ENCODE results near the gene TAS2R41.

The TAS2R41 gene

DNA sequence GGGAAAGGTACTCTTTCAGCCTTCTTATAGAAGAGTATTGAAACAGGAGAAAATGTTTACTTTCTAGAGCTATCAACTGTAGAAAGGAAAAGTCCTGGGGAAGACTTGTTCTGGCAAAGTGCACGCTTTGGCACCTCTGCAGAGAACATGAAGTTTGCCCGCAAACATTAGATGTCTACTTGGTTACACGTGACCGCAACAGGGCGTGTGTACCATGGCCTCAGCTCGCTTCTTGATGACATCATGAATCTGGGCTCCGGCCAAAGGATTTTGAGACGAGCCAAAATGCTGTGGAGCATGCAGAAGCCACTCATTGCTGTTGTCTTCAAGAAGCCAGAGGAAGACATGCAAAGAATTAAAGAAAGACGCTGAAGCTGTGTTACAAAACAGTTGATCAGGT lies 43.0 kb upstream of the TAS2R41 start:
- Histone ChIP-seq H3K27ac (ENCODE audit: low read depth, low read length) (no peak overlapping the region), H3K4me2 (ENCODE audit: low read length) (no peak overlapping the region), H4K91ac (ENCODE audit: low read depth, low read length) (no peak overlapping the region), H3K9me3 (ENCODE audit: insufficient read depth, low read depth, low read length) (no peaks in the 10 kb centered on the region), H3K14ac (ENCODE audit: low read length) (no peak overlapping the region), H3K23ac (ENCODE audit: low read length) (no peak overlapping the region), H2BK12ac (ENCODE audit: low read length) (no peak overlapping the region), H3K4ac (ENCODE audit: low read depth, low read length) (no peak overlapping the region), H4K8ac (ENCODE audit: low read depth, low read length) (no peak overlapping the region), H3K18ac (ENCODE audit: low read length) (no peak overlapping the region), H2BK120ac (ENCODE audit: insufficient read depth, low read length, poor library complexity) (no peak overlapping the region), H3K27me3 (ENCODE audit: insufficient read depth, low read length) (no peaks in the 10 kb centered on the region), H3K9ac (ENCODE audit: low read length) (no peak overlapping the region), H3K36me3 (ENCODE audit: control insufficient read depth in 1 of 2, insufficient read depth in 2 of 2, low read length in 2 of 2) (no peaks in the 10 kb centered on the region), H2AK5ac (ENCODE audit: low read length) (no peak overlapping the region), H3K4me3 (ENCODE audit: low read depth, low read length) (no peak overlapping the region), H3K79me2 (ENCODE audit: control insufficient read depth, insufficient read depth, low read length, poor library complexity) (no peaks in the 10 kb centered on the region), H3K79me1 (ENCODE audit: low read length) (no peaks in the 10 kb centered on the region), H2AFZ (ENCODE audit: insufficient read depth, low read length, poor library complexity) (no peak overlapping the region), H3K4me1 (ENCODE audit: control insufficient read depth in 1 of 2, insufficient read depth in 2 of 2, low read length in 2 of 2) (no peaks in the 10 kb centered on the region), H4K12ac (ENCODE audit: low read depth, low read length) (no peak overlapping the region), H2BK5ac (ENCODE audit: low read depth, low read length, poor library complexity) (no peak overlapping the region)
- DNase-seq: no peak
- no CpG with 5 or more reads among the region's 9 CpGs for WGBS (ENCODE audit: extremely low coverage, insufficient coverage, insufficient read length)

DNA sequence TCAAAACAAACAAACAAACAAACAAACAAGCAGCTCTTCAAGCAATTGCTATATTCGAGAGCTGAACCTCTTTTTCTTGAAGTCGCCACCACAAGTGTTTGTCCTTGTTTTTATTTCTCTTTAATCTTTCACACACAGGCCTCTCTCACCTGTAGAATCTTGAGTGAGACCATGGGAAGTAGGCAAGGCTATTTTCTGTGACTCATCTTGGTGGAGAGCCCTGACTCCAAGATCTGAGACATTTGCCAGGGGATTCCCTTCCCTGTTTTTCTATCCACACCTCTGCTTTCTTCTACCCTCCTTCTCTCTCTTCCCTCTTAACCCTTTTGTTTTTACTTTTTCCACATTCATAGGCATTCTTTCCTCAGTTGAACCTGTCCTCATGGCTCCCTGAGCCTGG lies 42.4 kb upstream of the TAS2R41 start:
- no peaks in the 10 kb centered on the region for H3K4me1 ChIP-seq (ENCODE audit: control insufficient read depth in 1 of 2, insufficient read depth in 2 of 2, low read length in 2 of 2)

DNA sequence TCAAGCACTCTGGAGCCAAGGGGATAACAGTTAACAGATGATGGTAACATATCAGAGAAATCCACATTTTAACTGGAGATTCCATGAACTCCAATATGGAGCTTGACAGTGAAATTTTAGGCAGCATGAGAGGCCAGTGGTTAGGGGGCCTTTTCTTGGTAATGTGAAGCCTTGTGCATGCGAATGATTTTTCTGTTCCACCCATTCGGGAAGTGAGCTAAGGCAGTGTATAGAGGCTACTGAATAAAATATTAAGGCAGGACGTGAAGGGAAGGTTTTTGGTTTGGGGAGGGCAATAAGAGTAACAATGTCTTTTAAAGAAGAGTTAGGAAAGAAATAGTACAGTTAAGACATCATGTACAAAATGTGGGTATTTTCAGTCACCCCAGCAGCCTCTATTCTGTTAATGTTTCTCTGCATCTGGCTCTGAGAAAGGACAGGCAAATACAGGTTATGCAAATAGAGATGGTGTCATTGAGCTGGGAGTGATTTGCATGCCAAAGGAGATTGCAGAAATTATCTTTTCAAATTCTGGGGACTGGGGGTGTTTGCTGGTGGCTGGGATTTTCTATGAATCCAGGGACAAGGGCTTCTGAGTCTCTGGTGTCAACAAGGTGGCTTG lies 41.2 kb upstream of the TAS2R41 start:
- no peak overlapping the region for H3K4ac ChIP-seq (ENCODE audit: low read depth, low read length)
- no peak overlapping the region for H2BK120ac ChIP-seq (ENCODE audit: insufficient read depth, low read length, poor library complexity)
- H3K79me1 ChIP-seq (ENCODE audit: low read length): no peaks in the 10 kb centered on the region
- no CpG with 5 or more reads among the region's 3 CpGs for whole genome bisulfite sequencing (ENCODE audit: extremely low coverage, insufficient coverage, insufficient read length)
- no peak overlapping the region for H3K4me3 ChIP-seq (ENCODE audit: low read depth, low read length)
- no peaks in the 10 kb centered on the region for H3K36me3 ChIP-seq (ENCODE audit: control insufficient read depth in 1 of 2, insufficient read depth in 2 of 2, low read length in 2 of 2)
- no peaks in the 10 kb centered on the region for H3K79me2 ChIP-seq (ENCODE audit: control insufficient read depth, insufficient read depth, low read length, poor library complexity)
- no peak for DNase-seq
- H2AFZ ChIP-seq (ENCODE audit: insufficient read depth, low read length, poor library complexity): no peak overlapping the region
- H3K4me2 ChIP-seq (ENCODE audit: low read length): no peak overlapping the region
- no peak overlapping the region for H3K27ac ChIP-seq (ENCODE audit: low read depth, low read length)
- H4K91ac ChIP-seq (ENCODE audit: low read depth, low read length): no peak overlapping the region
- no peaks in the 10 kb centered on the region for H3K27me3 ChIP-seq (ENCODE audit: insufficient read depth, low read length)
- no peak overlapping the region for H3K23ac ChIP-seq (ENCODE audit: low read length)
- H3K4me1 ChIP-seq (ENCODE audit: control insufficient read depth in 1 of 2, insufficient read depth in 2 of 2, low read length in 2 of 2): no peaks in the 10 kb centered on the region
- H3K18ac ChIP-seq (ENCODE audit: low read length): no peak overlapping the region
- H2BK12ac ChIP-seq (ENCODE audit: low read length): no peak overlapping the region
- H2BK5ac ChIP-seq (ENCODE audit: low read depth, low read length, poor library complexity): no peak overlapping the region
- H3K14ac ChIP-seq (ENCODE audit: low read length): no peak overlapping the region
- no peak overlapping the region for H2AK5ac ChIP-seq (ENCODE audit: low read length)
- H3K9ac ChIP-seq (ENCODE audit: low read length): no peak overlapping the region
- H4K12ac ChIP-seq (ENCODE audit: low read depth, low read length): no peak overlapping the region
- H4K8ac ChIP-seq (ENCODE audit: low read depth, low read length): no peak overlapping the region
- H3K9me3 ChIP-seq (ENCODE audit: insufficient read depth, low read depth, low read length): no peaks in the 10 kb centered on the region

More for the DNA sequence above, 42.4 kb upstream of the TAS2R41 start:
- Histone ChIP-seq H3K36me3 (ENCODE audit: control insufficient read depth in 1 of 2, insufficient read depth in 2 of 2, low read length in 2 of 2) (no peaks in the 10 kb centered on the region), H2AFZ (ENCODE audit: insufficient read depth, low read length, poor library complexity) (no peak overlapping the region), H3K27ac (ENCODE audit: low read depth, low read length) (no peak overlapping the region), H4K91ac (ENCODE audit: low read depth, low read length) (no peak overlapping the region), H3K14ac (ENCODE audit: low read length) (no peak overlapping the region), H3K27me3 (ENCODE audit: insufficient read depth, low read length) (no peaks in the 10 kb centered on the region), H2BK12ac (ENCODE audit: low read length) (no peak overlapping the region), H2BK120ac (ENCODE audit: insufficient read depth, low read length, poor library complexity) (no peak overlapping the region), H3K4me2 (ENCODE audit: low read length) (no peak overlapping the region), H2BK5ac (ENCODE audit: low read depth, low read length, poor library complexity) (no peak overlapping the region), H4K8ac (ENCODE audit: low read depth, low read length) (no peak overlapping the region), H3K9me3 (ENCODE audit: insufficient read depth, low read depth, low read length) (no peaks in the 10 kb centered on the region), H3K4ac (ENCODE audit: low read depth, low read length) (no peak overlapping the region), H3K23ac (ENCODE audit: low read length) (no peak overlapping the region), H3K18ac (ENCODE audit: low read length) (no peak overlapping the region), H4K12ac (ENCODE audit: low read depth, low read length) (no peak overlapping the region), H2AK5ac (ENCODE audit: low read length) (no peak overlapping the region), H3K79me1 (ENCODE audit: low read length) (no peaks in the 10 kb centered on the region), H3K4me3 (ENCODE audit: low read depth, low read length) (no peak overlapping the region), H3K9ac (ENCODE audit: low read length) (no peak overlapping the region), H3K79me2 (ENCODE audit: control insufficient read depth, insufficient read depth, low read length, poor library complexity) (no peaks in the 10 kb centered on the region)
- no CpG with 5 or more reads among the region's 2 CpGs for WGBS (ENCODE audit: extremely low coverage, insufficient coverage, insufficient read length)
- DNase-seq: no peak

DNA sequence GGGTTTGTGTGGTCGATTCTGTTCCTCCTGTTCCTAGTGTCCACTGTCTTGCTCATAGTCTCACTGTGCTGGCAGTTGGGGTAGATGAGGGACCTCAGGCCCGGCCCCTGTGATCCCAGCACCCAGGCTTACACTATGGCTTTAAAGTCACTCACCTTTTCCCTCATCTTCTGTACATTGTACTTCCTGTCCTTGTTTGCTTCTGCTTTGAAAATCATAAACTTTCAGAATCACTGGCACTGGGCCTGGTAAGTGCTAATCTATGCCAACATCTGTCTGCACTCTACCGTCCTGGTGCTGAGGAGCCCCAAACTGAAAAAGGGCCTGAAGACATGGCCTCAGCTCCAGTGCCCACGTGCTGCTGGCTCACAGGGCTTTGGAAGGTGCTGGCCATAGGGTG lies 40.1 kb upstream of the TAS2R41 start:
- Histone ChIP-seq H3K79me1 (ENCODE audit: low read length) (no peaks in the 10 kb centered on the region), H3K4me1 (ENCODE audit: control insufficient read depth in 1 of 2, insufficient read depth in 2 of 2, low read length in 2 of 2) (no peaks in the 10 kb centered on the region), H3K4ac (ENCODE audit: low read depth, low read length) (no peak overlapping the region), H3K14ac (ENCODE audit: low read length) (no peak overlapping the region), H3K9me3 (ENCODE audit: insufficient read depth, low read depth, low read length) (no peaks in the 10 kb centered on the region), H2BK120ac (ENCODE audit: insufficient read depth, low read length, poor library complexity) (no peak overlapping the region), H3K23ac (ENCODE audit: low read length) (no peak overlapping the region), H3K36me3 (ENCODE audit: control insufficient read depth in 1 of 2, insufficient read depth in 2 of 2, low read length in 2 of 2) (no peaks in the 10 kb centered on the region), H4K91ac (ENCODE audit: low read depth, low read length) (no peak overlapping the region), H4K12ac (ENCODE audit: low read depth, low read length) (no peak overlapping the region), H3K79me2 (ENCODE audit: control insufficient read depth, insufficient read depth, low read length, poor library complexity) (no peaks in the 10 kb centered on the region), H3K27ac (ENCODE audit: low read depth, low read length) (no peak overlapping the region), H2BK12ac (ENCODE audit: low read length) (no peak overlapping the region), H4K8ac (ENCODE audit: low read depth, low read length) (no peak overlapping the region), H2AK5ac (ENCODE audit: low read length) (no peak overlapping the region), H3K9ac (ENCODE audit: low read length) (no peak overlapping the region), H3K18ac (ENCODE audit: low read length) (no peak overlapping the region), H3K4me2 (ENCODE audit: low read length) (no peak overlapping the region), H3K4me3 (ENCODE audit: low read depth, low read length) (no peak overlapping the region), H2BK5ac (ENCODE audit: low read depth, low read length, poor library complexity) (no peak overlapping the region), H3K27me3 (ENCODE audit: insufficient read depth, low read length) (no peaks in the 10 kb centered on the region), H2AFZ (ENCODE audit: insufficient read depth, low read length, poor library complexity) (no peak overlapping the region)
- WGBS (ENCODE audit: extremely low coverage, insufficient coverage, insufficient read length): no CpG with 5 or more reads among the region's 4 CpGs
- no peak for DNase-seq

Data from trophoblast cell (in vitro differentiated cells and primary cell).